ENCODE data around the gene ABHD13.
A peak's percentile ranks its signal among the peaks of the same experiment; 100 is the strongest.
"Not testable (repeated sequence)": the region's sequence is repeated elsewhere in the genome, so short reads cannot be mapped to it uniquely, and the experiment has no call there.

ABHD13 gene

DNA sequence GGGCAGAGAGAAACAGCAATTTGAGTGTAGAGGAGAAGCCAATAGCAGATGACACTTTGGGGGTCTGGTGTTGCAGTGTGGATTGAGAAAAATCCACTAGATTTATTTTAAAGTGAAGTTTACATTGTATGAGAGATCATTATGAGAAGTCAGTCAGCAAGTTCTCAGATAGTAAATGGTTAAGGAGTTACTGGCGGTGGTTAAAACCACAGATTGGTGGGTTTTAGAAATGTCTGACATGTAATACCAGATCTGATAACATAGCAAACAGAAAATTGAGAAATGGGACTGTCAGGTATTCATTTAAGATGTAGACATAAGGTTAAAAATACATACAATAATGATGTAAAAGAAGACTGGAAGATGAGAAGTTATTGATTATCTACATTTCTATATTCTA lies 7.2 kb downstream of the ABHD13 start:
- DNase-seq, result no peak

DNA sequence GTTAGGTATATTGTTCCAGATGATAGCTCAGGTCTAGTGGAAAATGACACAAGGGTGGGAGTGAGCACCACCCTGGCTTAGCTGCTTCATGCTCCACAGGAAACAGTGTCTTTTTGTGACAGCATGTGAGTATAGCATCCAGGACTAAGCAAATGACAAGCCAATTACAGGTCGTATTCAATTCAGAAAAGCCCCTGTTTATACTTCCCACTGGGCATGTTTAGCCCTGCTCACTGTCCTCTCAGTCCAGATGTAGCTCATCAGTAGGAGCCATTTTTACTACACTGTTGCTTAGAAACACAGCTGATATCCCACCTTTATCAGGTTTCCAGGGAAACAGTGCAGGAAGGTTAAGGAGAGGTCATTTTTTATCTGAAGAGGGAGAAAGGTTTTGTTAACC lies 8.0 kb downstream of the ABHD13 start:
- DNase-seq, result peak; percentile 87

DNA sequence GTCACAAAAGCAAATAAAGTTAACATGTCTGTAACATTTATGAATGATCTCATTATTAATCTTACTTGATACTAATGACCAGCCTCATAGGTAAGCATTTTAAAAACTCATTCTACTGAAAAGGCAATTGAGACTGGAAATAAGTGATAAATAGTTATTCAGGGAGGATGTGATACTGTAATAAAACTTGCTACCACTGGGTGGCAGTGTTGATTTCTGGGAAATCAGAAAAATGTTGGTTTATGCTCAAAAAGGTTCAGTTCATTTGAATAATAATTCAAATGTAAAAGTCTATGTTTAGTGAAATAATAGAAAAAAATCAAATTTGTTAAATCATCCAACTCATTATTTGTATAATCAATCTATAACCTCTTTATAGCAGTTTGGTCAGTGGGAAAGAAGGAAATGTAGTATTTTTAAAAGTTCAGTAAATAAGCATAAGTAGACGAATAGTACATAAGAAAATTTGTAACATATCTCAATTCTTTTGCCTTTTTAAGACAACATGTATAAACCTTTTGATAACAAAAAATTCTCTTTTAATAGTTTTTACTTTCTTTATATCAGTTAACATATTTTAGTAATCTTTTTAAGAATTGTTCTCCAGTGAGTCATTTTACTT lies 9.6 kb downstream of the ABHD13 start:
- peak; percentile 5 for DNase-seq

DNA sequence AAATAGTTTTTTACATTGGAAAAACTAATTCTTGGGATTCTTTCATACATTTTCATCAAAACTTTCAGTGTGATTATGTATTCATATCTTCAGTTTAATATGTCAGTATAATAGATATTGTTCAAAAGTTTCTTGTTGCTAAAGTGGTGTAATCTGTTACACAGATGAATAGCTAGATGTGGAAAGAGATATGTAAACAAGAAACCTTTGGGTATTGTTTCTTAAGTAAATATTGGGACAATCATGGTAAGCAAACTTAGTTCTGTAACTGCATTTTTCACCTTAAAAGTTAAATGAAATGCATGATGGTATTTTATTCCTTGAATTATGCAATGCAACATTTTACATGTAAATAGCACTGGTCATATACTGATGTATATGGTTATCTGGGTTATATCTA lies 12.2 kb downstream of the ABHD13 start:
- no peak for DNase-seq

DNA sequence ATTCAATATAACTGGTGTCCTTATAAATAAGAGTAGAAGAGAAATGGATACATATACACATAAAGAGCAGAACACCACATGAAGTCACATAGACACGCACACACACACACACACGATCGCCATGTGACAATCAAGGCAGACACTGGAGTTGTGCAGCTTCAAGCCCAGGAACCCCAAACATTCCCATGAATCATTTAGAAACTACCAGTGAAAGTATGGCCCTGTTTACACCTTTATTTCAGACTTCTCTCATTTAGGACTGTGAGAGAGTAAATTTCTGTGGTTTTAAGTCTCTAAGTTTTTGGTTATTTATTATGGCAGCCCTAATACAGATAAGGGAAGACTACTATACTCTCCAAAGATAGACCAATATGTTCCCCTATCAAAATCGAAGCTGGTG lies 31.0 kb downstream of the ABHD13 start:
- DNase-seq, result no peak

DNA sequence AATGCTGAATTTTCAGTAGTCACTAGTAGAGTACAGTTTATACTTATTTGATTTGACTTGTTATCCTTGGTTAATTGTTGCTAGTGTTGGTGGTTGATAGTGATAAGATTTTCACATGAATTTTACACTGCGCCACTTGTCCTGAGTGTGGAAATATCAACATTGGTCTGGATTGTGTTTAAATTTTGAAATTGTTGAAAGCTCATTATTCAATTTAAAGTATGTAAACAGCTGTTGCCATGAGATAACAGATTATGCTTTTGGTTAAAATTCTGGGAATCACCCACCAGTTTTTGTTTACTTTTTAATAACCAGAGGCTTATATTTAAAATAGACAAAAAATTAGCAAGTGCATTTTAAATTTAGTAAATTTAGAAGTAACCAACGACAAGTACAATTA lies 39.1 kb downstream of the ABHD13 start:
- DNase-seq, result no peak

DNA sequence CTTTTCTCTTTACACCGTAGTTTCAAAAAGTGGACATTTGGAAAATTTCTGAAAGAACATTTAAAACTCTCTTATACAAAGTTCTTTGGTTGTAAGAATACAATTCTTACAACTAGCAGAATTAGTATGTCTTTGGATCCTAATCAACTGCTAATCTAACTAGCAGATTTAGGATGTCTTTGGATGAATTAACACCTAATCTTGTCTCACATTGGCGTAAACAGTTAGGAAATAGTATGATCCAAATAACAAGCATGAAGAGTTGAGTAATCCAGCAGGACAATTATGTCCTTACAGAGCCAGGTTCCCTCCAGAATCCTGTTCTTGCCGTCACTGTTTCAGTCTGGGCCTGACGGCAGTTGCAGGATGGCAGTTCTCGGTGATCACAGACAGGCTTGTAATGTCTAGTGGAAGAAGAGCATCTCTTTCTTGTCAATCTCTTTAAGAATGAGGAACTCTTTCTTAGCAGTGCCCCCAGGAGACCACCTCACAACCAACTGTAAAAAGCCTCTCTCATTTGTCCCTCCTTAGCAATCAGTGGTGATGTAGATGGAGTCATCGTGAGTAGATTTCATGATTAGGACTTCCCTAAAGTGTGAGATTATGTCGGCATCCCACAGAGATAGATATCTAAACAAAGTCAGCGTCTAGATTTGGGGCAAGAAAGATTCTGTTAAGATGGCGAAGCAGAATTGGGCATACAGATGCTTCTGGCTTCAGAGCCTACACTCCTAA lies 45.6 kb downstream of the ABHD13 start:
- DNase-seq, result no peak

DNA sequence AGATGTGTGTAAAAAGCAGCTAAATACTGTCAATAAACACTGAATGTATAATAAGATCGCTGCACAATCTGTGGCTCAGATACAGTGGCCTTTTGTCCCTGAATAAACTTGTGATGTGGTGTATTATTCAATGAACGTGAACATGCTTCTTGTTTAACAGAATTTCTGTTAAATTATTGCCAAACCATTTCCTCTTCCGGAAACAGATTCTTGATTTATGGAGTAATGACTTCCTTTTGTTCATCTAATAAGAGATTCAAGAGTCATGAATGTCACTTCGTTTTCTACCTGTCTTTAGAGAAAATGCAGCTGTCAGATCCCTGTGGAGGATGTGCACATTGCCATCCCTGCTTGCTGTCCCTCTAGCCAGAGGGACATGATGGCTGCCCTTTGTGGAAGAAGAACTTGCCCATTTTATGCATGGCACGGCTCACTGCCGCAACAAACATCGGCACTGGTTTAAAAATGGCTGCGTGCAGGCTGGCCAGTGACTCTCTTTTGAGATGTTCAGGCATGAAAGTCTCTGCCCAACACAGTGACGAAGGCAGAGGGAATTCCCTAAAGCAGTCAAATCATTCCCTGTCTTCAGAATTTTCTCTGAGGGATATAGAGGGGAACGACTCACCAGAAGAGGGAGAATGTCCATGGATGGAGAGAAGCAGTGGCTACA lies 48.3 kb downstream of the ABHD13 start:
- DNase-seq, result no peak

DNA sequence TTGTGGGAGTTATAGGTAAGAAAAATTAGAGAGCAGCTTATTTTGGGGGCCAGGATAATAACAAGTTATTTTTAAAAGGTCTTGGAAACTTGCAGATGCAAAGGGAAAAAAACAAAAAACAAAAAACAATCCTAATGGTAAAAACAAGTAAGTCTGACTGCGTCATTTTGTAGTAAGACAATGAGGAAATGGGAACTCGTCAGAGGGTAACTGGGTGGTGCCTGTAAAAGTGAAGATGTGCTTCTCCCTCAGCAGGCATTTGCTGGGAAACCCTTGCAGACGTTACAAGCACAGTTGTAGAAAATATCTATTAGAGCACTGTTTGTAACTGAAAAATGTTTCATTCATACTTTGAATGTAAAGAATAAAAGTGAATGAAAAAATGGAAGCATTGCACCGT lies 49.2 kb downstream of the ABHD13 start:
- DNase-seq, result no peak

DNA sequence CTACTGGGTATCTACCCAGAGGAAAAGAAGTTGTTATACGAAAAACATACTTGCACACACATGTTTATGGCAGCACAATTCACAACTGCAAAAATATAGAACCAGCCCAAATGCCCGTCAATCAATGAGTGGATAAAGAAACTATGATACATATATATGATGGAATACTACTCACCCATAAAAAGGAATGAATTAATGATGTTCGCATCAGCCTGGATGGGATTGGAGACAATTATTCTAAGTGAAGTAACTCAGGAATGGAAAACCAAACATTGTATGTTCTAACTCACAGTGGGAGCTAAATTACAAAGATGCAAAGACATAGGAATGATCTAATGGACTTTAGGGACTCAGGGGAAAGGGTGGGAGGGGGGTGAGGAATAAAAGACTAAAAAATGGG lies 49.7 kb downstream of the ABHD13 start:
- not testable (repeated sequence) for DNase-seq

DNA sequence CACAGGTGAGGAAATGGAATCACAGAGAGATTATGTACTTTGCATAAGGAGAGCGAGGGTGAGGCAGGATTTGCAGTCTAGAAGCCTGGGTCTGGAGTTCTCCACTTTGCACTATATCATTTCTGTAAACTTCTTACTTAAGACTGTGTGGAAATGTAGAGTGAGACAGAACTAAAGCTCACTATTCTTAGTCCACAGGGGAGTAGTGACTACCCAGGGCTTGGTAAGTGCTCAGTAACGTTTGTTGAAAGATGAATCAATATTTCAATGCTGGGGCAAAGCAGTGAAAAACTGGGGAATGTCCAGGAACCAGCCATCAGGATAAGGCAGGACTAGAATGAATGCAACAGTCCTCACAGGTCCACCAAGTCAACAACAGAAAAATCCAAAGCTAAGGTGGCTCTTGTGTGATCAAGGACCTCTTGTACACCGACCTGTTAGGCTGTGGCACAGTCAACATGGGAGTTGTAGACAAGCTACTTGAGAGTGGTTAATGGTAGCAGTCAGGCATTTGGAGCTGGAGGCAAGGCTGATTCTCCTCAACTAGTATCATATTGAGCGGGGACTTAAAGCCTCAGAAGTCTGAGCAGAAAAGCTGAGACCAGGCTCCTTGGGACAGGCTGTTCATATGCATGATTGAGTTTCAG lies 50.4 kb downstream of the ABHD13 start:
- DNase-seq, result no peak

DNA sequence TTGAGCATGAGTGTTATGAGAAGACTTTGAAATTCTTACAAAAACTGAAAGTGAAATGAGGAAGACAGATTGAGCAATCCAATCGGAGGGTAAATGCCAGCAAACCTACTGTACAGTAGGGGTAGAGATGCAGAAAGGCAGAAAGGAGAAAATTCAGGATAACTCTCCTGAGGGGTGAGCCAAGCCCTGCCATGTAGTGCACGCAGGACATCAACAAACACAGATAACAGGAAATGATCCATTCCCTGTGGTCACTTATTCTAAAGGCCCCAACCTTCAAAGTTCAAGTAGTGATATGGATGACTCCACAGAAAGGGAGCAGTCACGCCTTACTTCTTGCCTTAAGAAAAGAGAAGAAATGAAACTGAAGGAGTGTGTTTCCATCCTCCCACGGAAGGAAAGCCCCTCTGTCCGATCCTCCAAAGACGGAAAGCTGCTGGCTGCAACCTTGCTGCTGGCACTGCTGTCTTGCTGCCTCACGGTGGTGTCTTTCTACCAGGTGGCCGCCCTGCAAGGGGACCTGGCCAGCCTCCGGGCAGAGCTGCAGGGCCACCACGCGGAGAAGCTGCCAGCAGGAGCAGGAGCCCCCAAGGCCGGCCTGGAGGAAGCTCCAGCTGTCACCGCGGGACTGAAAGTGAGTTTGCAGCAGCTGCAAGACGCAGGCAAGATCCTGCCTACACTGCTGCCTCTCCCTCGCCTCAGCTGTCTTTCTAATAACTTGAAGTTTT lies 51.6 kb downstream of the ABHD13 start, which contains the start of gene TNFSF13B:
TSS of gene TNFSF13B (plus strand) at position 118 of the 728 bp plus-strand sequence. CDS start at position 296, 178 bp downstream.
- DNase-seq, result peak; percentile 18

DNA sequence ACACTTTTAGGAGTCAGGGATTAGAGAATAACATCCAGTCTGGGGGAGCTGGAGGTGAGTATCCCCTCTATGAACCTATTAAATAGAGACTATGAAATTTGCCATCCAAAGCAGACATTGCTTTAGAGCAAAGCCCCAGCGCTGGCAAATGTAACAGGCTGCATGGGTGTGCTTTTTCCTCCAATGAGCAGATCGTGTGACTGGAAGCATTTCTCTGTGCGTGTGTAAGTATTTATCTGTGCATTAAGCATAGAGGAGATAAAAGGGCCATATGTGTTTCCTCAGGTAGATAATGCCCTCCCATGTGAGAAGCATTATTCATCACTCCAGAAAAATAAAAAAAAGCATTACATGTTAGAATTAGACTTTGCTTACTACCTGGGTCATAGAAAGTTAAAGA lies 52.2 kb downstream of the ABHD13 start:
- no peak for DNase-seq

DNA sequence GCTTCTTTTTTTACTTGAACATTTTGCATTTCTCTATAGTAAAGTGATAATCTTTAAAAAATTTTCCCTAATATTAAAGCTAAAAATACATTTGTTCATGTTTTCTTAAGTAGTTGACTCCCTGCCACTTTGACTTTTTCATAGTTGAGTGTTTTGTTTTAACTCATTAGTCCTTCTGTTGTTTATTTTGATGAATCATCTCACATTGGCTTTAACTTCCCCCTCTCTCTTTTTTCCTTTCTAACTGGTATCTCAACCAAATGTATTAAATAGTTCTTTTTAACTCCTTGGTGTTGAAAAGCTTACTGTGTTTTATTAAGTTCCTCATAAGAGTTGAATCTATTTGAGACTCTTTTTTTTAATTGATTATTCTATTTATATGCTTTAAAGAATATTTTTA lies 54.1 kb downstream of the ABHD13 start:
- no peak for DNase-seq

DNA sequence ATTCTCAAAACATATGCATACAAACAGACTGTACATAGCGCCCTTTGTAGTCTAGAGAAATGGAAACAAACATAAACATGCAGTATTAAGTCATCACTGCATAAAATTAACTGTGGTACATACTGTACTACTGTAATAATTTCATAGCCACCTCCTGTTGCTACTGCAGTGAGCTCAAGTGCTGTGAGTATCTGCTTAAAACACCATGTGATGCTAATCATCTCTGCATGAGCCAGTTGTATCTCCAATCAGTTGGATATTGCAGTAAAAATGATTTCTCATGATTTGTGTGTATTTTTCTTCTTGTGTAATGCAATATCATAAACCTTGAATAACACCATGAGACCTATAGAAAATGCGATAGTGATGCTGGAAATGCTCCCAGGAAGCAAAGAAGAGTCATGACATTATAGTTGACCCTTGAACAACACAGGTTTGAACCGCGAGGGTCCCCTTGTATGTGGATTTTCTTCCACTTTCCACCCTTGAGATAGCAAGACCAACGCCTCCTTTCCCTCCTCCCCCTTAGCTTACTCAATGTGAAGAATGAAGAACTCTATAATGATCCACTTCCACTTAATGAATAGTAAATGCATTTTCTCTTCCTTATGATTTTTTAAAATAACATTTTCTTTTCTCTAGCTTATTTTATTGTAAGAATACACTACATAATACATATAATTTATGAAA lies 55.4 kb downstream of the ABHD13 start:
- DNase-seq, result no peak

DNA sequence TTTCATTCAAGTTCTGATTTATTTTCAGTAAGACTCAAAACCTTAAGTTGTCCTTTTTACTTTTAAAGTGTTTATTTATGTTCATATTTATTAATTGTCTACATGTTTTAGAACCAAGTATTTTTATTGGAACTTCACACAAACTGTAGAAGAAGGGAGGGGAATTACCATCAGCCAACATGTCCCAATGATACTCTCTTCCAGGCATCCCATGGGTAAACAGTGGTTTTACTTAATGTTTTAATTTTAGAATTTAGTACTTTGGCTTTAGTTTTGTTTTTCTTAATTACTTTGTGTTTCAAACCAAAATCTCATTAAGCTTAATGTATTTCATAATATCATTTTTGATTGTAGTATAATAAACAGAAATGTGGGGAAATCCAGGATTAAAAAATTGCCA lies 56.5 kb downstream of the ABHD13 start:
- no peak for DNase-seq

DNA sequence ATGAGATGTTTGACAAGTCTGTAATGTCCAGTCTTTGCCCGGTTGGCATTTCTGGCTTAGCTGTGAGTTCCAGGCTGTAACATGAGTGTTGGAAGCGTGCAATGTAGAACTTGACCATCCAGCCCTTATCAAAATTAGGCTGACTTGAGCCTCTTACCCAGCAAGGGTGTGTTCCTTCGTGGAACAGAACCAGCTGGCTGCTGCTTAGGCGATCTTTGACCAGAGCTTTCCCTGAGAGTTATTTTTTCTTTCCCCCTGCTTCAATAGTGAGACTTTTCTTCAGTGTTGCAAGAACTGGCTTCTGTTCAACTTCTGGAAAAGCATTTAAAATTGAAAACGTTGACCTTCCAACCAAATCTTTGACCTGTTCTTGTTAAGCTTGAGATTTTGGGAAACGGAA lies 57.9 kb downstream of the ABHD13 start:
- DNase-seq, result no peak

DNA sequence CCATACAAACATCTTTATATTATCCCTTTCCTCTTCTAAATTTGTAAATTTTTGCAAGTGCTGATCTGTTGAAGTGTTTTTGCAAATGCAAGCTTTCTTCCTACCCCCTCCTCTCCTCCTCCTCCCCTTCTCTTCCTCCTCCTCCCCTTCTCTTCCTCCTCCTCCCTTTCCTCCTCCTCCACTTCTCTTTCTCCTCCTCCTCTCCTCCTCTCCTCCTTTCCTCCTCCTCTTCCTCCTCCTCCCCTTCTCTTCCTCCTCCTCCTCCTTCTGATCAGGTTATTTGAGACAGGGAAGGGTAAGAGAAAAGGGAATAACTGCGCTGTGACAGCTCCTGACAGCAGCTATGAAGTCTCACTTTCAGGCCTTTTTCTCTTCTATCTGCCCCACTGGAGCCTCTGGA lies 60.3 kb downstream of the ABHD13 start:
- no peak for DNase-seq

DNA sequence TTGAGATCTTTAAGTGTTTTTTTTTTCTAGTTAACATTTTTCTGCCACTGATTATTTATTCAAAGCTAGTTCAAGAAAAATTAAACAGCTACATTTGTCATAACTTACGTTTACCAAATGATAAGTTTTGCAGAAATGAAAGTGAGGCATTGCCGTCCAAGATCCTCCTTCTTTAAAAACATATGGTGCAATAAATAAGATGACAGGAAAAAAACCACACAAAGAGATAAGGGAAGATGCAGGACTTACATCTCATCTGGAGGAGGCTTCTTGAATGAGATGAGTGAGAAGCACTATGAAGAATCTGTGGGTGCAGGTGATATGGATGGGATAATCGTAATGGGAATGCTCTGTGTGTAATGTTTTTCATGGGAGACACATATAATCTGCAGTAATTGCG lies 63.7 kb downstream of the ABHD13 start:
- no peak for DNase-seq

DNA sequence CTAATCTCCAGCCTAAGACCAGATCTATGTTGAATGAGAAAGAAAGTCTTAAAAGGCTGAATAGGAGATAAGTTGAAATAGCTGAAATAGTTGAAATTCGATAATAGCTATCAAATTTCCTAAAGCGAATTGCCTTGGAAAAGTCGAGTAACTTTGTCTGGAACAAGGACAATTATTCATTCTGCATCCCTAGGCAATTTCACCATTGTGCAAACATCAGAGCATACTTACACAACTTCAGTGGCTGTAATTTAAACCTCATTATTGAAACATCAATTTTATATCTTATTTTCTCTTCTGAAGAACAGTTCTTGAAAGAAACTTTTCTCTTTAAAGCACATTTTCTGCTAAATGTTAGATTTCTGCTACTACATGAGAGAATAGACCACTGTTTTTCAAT lies 64.9 kb downstream of the ABHD13 start:
- DNase-seq, result no peak

Measured in COR-L47 (cell line).